Measurements from ENCODE around the gene SAA2. TPM values are rescaled to one million over a fixed set of nuclear protein-coding genes. Genes with fewer than 3 reads are reported as not detected.

Gene SAA2
- total RNA-seq, 2 donors from 2014 or later: 4.7 to 7.9 TPM

- 60% methylated on average over 3 of the region's 3 CpGs for WGBS
- DNase-seq (ENCODE audit: low spot score): no peak
- H3K4me1 ChIP-seq (replicated peaks): no peaks in the 10 kb centered on the region
- intact Hi-C loops (cut with DNase I): no loop called here
- H3K36me3 ChIP-seq: no peaks in the 10 kb centered on the region
- TF ChIP-seq CTCF (IDR thresholded peaks at IDR 0.05) (no peak), POLR2AphosphoS5 (IDR thresholded peaks at IDR 0.05) (no peak)
- no peaks in the 10 kb centered on the region for H3K27me3 ChIP-seq (replicated peaks; ENCODE audit: insufficient read depth)
- no peak overlapping the region for H3K27ac ChIP-seq
- no peaks in the 10 kb centered on the region for H3K9me3 ChIP-seq
- H3K4me3 ChIP-seq: no peak overlapping the region
These were observed 24.7 kb downstream of the SAA2 start for GRCh38 chr11:18223591-18224387.

GRCh38 chr11:18222814-18223421 is 25.6 kb downstream of the SAA2 start:
- intact Hi-C loops (cut with DNase I): no loop called here

GRCh38 chr11:18221274-18221876 is 27.1 kb downstream of the SAA2 start:
- no peak overlapping the region for H3K27ac ChIP-seq
- no peaks in the 10 kb centered on the region for H3K9me3 ChIP-seq
- DNase-seq (ENCODE audit: low spot score): no peak
- WGBS: 77% methylated on average over 4 of the region's 5 CpGs
- no peaks in the 10 kb centered on the region for H3K27me3 ChIP-seq (replicated peaks; ENCODE audit: insufficient read depth)
- H3K4me3 ChIP-seq: no peak overlapping the region
- no peaks in the 10 kb centered on the region for H3K4me1 ChIP-seq (replicated peaks)
- no peak for TF ChIP-seq POLR2AphosphoS5 (IDR thresholded peaks at IDR 0.05)
- no peak for TF ChIP-seq CTCF (IDR thresholded peaks at IDR 0.05)
- TF ChIP-seq POLR2A (IDR thresholded peaks at IDR 0.05): no peak
- intact Hi-C loops (cut with DNase I): no loop called here
- H3K36me3 ChIP-seq: no peaks in the 10 kb centered on the region

More at GRCh38 chr11:18222814-18223421, 25.6 kb downstream of the SAA2 start:
- TF ChIP-seq POLR2A (IDR thresholded peaks at IDR 0.05): no peak
- TF ChIP-seq CTCF (IDR thresholded peaks at IDR 0.05): no peak
- no peak for TF ChIP-seq POLR2AphosphoS5 (IDR thresholded peaks at IDR 0.05)
- DNase-seq (ENCODE audit: low spot score): no peak
- Histone ChIP-seq H3K27me3 (replicated peaks; ENCODE audit: insufficient read depth) (no peaks in the 10 kb centered on the region), H3K36me3 (no peaks in the 10 kb centered on the region), H3K4me3 (no peak overlapping the region), H3K4me1 (replicated peaks) (no peaks in the 10 kb centered on the region), H3K27ac (no peak overlapping the region), H3K9me3 (no peaks in the 10 kb centered on the region)
- 90% methylated on average over 3 of the region's 3 CpGs for WGBS

- DNase-seq (ENCODE audit: low spot score): no peak
- 29% methylated on average over 33 of the region's 33 CpGs for WGBS
- H3K4me3 ChIP-seq: no peak overlapping the region
- H3K27ac ChIP-seq: no peak overlapping the region
- intact Hi-C loops (cut with DNase I): no loop called here
- no peaks in the 10 kb centered on the region for H3K4me1 ChIP-seq (replicated peaks)
- H3K9me3 ChIP-seq: no peaks in the 10 kb centered on the region
- H3K36me3 ChIP-seq: no peaks in the 10 kb centered on the region
- TF ChIP-seq POLR2A (IDR thresholded peaks at IDR 0.05): no peak
- TF ChIP-seq CTCF (IDR thresholded peaks at IDR 0.05): no peak
- no peak for TF ChIP-seq POLR2AphosphoS5 (IDR thresholded peaks at IDR 0.05)
- H3K27me3 ChIP-seq (replicated peaks; ENCODE audit: insufficient read depth): no peaks in the 10 kb centered on the region
These were observed 39.4 kb downstream of the SAA2 start for GRCh38 chr11:18209058-18209457.

Measured in prostate gland (tissue), 2 donors.